Nephron progenitor cell (in vitro differentiated cells): ENCODE results near the gene GNAZ.

ENCODE experiments used
- DNase-seq: peaks from one replicate; pipeline ENCODE4 v3.0.0; 2021
- H3K27ac Mint-ChIP-seq: 2 replicates; pipeline ENCODE4 v1.8.0; 2021; ENCODE audit warnings: mild to moderate bottlenecking, moderate library complexity, mixed read lengths
- H3K27me3 Mint-ChIP-seq: 2 replicates; pipeline ENCODE4 v1.8.0; 2021; ENCODE audit warnings: mild to moderate bottlenecking, low read depth, mixed read lengths; ENCODE audit not compliant: poor library complexity
- H3K36me3 Mint-ChIP-seq: 2 replicates; pipeline ENCODE4 v1.8.0; 2021; ENCODE audit warnings: low read depth, mixed read lengths
- H3K4me1 Mint-ChIP-seq: 2 replicates; pipeline ENCODE4 v1.8.0; 2021; ENCODE audit warnings: mixed read lengths
- H3K4me3 Mint-ChIP-seq: 2 replicates; pipeline ENCODE4 v1.8.0; 2021; ENCODE audit warnings: mild to moderate bottlenecking, moderate library complexity, mixed read lengths
- H3K9me3 Mint-ChIP-seq: 2 replicates; pipeline ENCODE4 v1.8.0; 2021; ENCODE audit warnings: mild to moderate bottlenecking, moderate library complexity, mixed read lengths
- TF ChIP-seq, protein P1 (sequence below): fragments of 200-600 bp; sonication (generic); IDR thresholded peaks from 2 replicates; pipeline ENCODE4 v1.5.0; 2021; ENCODE audit warnings: antibody characterized with exemption

The GNAZ gene

GRCh38 chr22:23119494-23120414, 49.4 kb downstream of the GNAZ start:
- Mint-ChIP-seq H3K27ac (no peak overlapping the region), H3K27me3 (peaks cover 8% of the 10 kb centered on the region)
- TF ChIP-seq, protein P1, sequence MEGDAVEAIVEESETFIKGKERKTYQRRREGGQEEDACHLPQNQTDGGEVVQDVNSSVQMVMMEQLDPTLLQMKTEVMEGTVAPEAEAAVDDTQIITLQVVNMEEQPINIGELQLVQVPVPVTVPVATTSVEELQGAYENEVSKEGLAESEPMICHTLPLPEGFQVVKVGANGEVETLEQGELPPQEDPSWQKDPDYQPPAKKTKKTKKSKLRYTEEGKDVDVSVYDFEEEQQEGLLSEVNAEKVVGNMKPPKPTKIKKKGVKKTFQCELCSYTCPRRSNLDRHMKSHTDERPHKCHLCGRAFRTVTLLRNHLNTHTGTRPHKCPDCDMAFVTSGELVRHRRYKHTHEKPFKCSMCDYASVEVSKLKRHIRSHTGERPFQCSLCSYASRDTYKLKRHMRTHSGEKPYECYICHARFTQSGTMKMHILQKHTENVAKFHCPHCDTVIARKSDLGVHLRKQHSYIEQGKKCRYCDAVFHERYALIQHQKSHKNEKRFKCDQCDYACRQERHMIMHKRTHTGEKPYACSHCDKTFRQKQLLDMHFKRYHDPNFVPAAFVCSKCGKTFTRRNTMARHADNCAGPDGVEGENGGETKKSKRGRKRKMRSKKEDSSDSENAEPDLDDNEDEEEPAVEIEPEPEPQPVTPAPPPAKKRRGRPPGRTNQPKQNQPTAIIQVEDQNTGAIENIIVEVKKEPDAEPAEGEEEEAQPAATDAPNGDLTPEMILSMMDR: no peak

GRCh38 chr22:23120415-23120899, 50.1 kb downstream of the GNAZ start:
- Mint-ChIP-seq H3K36me3 (peaks cover 4% of the 10 kb centered on the region), H3K27ac (no peak overlapping the region), H3K4me1 (no peaks in the 10 kb centered on the region), H3K9me3 (no peaks in the 10 kb centered on the region), H3K27me3 (peaks cover 8% of the 10 kb centered on the region), H3K4me3 (no peak overlapping the region)
- DNase-seq: no peak
- TF ChIP-seq, protein P1: no peak

More at GRCh38 chr22:23119494-23120414, 49.4 kb downstream of the GNAZ start:
- H3K4me1 Mint-ChIP-seq: no peaks in the 10 kb centered on the region
- H3K9me3 Mint-ChIP-seq: no peaks in the 10 kb centered on the region
- DNase-seq: no peak
- peaks cover 4% of the 10 kb centered on the region for H3K36me3 Mint-ChIP-seq
- H3K4me3 Mint-ChIP-seq: no peak overlapping the region

DNA sequence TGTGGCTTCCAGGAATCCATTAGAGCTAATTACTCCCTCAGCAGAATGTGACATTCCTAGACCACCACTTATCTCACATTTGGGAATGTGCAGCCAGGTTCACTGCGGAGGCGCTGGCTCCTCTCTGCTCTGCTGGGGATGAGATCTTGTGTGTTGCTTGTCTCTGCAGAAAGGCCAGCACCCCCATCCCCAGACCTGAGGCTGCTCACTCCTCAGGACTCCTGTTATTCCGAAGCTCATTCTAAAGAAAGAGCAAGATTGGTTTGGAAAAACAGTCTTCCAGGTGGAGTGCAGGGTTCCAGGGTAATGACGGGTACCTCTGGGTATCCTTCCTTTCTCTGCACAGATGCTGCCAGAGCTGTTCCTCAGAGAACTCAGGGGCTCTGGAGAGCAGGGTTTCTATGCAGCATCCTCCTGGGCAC, 50.7 kb downstream of the GNAZ start:
- peaks cover 8% of the 10 kb centered on the region for H3K27me3 Mint-ChIP-seq
- no peak overlapping the region for H3K4me3 Mint-ChIP-seq
- DNase-seq: no peak
- no peaks in the 10 kb centered on the region for H3K4me1 Mint-ChIP-seq
- no peaks in the 10 kb centered on the region for H3K9me3 Mint-ChIP-seq
- peaks cover 4% of the 10 kb centered on the region for H3K36me3 Mint-ChIP-seq
- TF ChIP-seq, protein P1: no peak
- H3K27ac Mint-ChIP-seq: no peak overlapping the region

DNA sequence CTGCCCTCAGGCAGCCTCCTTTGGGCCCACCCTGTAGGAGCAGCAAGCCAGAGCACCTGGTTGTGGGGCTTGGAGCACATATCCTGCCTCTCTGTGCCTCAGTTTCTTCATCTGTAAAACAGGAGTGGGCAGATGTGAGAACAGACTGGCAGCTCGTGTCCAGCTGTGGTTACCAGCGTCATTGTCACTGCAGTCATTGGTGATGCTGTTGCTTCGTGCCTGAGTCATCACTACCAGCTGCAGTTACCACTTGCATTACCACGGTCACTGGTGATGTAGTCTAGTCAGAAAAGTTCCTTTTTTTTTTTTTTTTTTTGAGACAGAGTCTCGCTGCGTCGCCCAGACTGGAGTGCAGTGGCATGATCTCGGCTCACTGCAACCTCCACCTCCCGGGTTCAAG, 51.1 kb downstream of the GNAZ start:
- DNase-seq: no peak
- TF ChIP-seq, protein P1: no peak
- Mint-ChIP-seq H3K4me3 (no peak overlapping the region), H3K9me3 (no peaks in the 10 kb centered on the region), H3K27me3 (peaks cover 11% of the 10 kb centered on the region), H3K4me1 (no peaks in the 10 kb centered on the region), H3K36me3 (peaks cover 4% of the 10 kb centered on the region), H3K27ac (no peak overlapping the region)

DNA sequence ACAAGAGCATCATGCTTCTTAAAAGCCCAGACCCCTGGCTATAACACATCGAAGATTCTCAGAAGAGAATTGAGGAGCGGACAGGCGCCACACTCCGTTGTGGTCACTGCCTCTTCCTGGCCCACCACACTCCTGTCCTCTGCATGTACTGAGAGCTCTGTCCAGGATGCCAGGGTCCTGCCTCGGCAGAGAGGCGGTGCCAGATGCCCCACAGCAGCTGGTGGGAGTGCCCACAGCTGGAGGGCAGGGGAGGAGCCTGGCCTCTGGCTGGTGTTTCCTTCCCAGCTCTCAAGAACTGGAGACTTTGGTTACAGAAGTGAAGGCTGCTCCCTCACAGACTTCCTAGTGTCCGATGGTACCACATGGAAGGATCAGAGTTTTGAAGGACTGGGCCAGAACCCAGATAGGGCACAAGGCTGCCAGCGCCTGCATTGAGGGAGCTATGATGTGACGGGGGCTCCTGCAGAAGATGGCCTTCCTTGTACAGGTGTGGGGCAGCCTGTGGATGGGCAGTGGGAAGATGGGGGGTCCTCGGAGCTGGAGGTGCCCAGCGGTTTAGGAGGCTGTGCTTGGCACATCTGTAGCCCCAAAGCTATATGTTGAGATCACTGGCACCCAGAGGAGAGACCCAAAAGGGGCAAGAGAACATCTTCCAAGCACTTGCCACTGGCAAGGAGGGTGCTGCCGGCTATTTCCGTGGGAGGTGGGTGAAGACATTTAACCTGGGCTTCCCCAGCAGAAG, 52.1 kb downstream of the GNAZ start:
- H3K36me3 Mint-ChIP-seq: peaks cover 4% of the 10 kb centered on the region

More for the DNA sequence above, 52.1 kb downstream of the GNAZ start:
- Mint-ChIP-seq H3K4me3 (no peak overlapping the region), H3K27me3 (peaks cover 12% of the 10 kb centered on the region), H3K27ac (peak overlapping the region; percentile 51), H3K9me3 (no peaks in the 10 kb centered on the region), H3K4me1 (no peaks in the 10 kb centered on the region)
- no peak for DNase-seq
- TF ChIP-seq, protein P1: no peak
